ENCODE results near the gene CCHCR1.

DNA sequence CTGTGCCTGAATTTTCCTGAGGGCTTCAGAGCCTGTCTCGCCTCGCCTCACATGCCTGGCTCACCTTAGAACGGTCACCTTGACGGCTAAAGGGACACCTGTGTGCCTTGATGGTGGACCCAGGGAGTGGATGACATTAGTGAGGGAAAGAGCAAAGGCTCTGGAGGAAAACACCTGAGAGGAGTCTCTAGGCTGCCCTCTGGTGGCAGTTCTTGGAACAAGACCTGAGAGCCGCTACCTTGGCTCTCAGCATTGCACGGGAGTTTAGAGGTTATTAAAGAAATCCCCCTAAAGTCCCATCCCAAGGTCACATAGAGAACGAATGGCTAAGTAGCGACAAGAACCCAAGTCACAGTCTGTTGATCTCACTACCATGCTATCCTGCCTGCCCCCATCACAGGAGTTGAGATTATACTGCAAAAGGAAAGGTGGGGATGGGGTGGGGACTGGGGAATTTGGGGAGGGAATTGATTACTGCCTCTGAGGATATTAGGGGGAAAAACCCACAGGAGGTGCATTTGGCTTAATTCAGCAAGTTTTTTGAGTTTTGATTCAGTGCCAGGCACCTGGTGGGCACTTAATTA lies 29.4 kb downstream of the CCHCR1 start:
- TF ChIP-seq EHMT2 (IDR thresholded peaks at IDR 0.05; ENCODE audit: low read depth) (no peak), CTCF (IDR thresholded peaks at IDR 0.05) (peak; percentile 63), RCOR1 (IDR thresholded peaks at IDR 0.05; ENCODE audit: low read depth, low read length) (no peak), JUNB (IDR thresholded peaks at IDR 0.05) (no peak), ESRRA (IDR thresholded peaks at IDR 0.05; ENCODE audit: borderline replicate concordance, low read length) (no peak), POLR2A (IDR thresholded peaks at IDR 0.05; ENCODE audit: low read length) (no peak), FOSL2 (IDR thresholded peaks at IDR 0.05) (no peak), FOSL2 (CRISPR knock-in tag; IDR thresholded peaks at IDR 0.05) (no peak), MYC (IDR thresholded peaks at IDR 0.05; ENCODE audit: borderline replicate concordance, low read length) (no peak), CBX2 (IDR thresholded peaks at IDR 0.05; ENCODE audit: borderline replicate concordance, low read depth) (no peak), KDM1A (IDR thresholded peaks at IDR 0.05; ENCODE audit: low read depth) (no peak), BHLHE40 (IDR thresholded peaks at IDR 0.05; ENCODE audit: low read depth, low read length) (no peak), EP300 (IDR thresholded peaks at IDR 0.05) (no peak), HDAC2 (IDR thresholded peaks at IDR 0.05) (no peak)
